IMR-90 (cell line): Measurements from ENCODE around the gene CDX1. TPM values are rescaled to one million over a fixed set of nuclear protein-coding genes. Genes with fewer than 3 reads are reported as not detected.

ENCODE experiments used
- ATAC-seq: fragments of 200-7000 bp; cut with Tn5 transposase; 2 replicates; pipeline ENCODE4 v1.9.1; 2020; ENCODE audit warnings: low read depth, mild to moderate bottlenecking, moderate library complexity
- BruUV-seq: library from RNA; stranded (reverse); fragments of 400-500 nt; replicated peaks from 2 replicates; lab custom pipeline; 2021; lab: Mats Ljungman, UMichigan
- CTCF ChIA-PET: fragments of 300-600 bp; formaldehyde crosslinking; extraction: SDS; loops from one replicate; lab custom pipeline; 2021; ENCODE audit warnings: antibody characterized with exemption; lab: Yijun Ruan, JAX
- POLR2A ChIA-PET: fragments of 300-600 bp; sonication (Branson Sonifier 250); formaldehyde crosslinking; loops from one replicate; lab custom pipeline; 2022; ENCODE audit warnings: antibody characterized with exemption; ENCODE audit not compliant: unreplicated experiment; lab: Charles Lee
- DNase-seq: peaks from one replicate; pipeline ENCODE4 v3.0.0; 2013
- H2AFZ ChIP-seq: replicated peaks from 2 replicates; pipeline ENCODE3; 2013; ENCODE audit warnings: low read length, mild to moderate bottlenecking; ENCODE audit not compliant: poor library complexity
- H2AK5ac ChIP-seq: 2 replicates; pipeline ENCODE4 v1.6.1; 2013; ENCODE audit warnings: low read depth, low read length, inconsistent platforms
- H2AK9ac ChIP-seq: replicated peaks from 2 replicates; pipeline ENCODE3; 2013; ENCODE audit warnings: mild to moderate bottlenecking, low read depth, low read length, moderate library complexity; ENCODE audit not compliant: poor library complexity
- H2BK120ac ChIP-seq: 2 replicates; pipeline ENCODE4 v1.6.1; 2013; ENCODE audit warnings: low read depth, low read length, inconsistent platforms
- H2BK15ac ChIP-seq: 3 replicates; pipeline ENCODE4 v1.6.1; 2013; ENCODE audit warnings: low read depth, low read length, inconsistent platforms
- H2BK20ac ChIP-seq: 2 replicates; pipeline ENCODE4 v1.6.1; 2013; ENCODE audit warnings: low read depth, mild to moderate bottlenecking, inconsistent platforms, low read length, moderate library complexity
- H2BK5ac ChIP-seq: 2 replicates; pipeline ENCODE4 v1.6.1; 2013; ENCODE audit warnings: mild to moderate bottlenecking, low read depth, low read length, inconsistent platforms; ENCODE audit not compliant: poor library complexity, severe bottlenecking
- H3K14ac ChIP-seq: replicated peaks from 2 replicates; pipeline ENCODE4 v1.6.1; 2013; ENCODE audit warnings: low read depth, low read length, inconsistent platforms
- H3K18ac ChIP-seq: 2 replicates; pipeline ENCODE4 v1.6.1; 2013; ENCODE audit warnings: low read depth, low read length, control low read depth
- H3K23ac ChIP-seq: 2 replicates; pipeline ENCODE4 v1.6.1; 2013; ENCODE audit warnings: low read depth, low read length, inconsistent platforms
- H3K27ac ChIP-seq: 2 replicates; pipeline ENCODE4 v1.5.1; 2013; ENCODE audit warnings: mild to moderate bottlenecking, control low read depth, low read length; ENCODE audit not compliant: insufficient read depth
- H3K27me3 ChIP-seq: 2 replicates; pipeline ENCODE4 v1.6.1; 2013; ENCODE audit warnings: low read length; ENCODE audit not compliant: control insufficient read depth, insufficient read depth
- H3K36me3 ChIP-seq: 2 replicates; pipeline ENCODE4 v1.6.1; 2013; ENCODE audit warnings: low read length, mixed read lengths; ENCODE audit not compliant: control insufficient read depth, insufficient read depth
- H3K4ac ChIP-seq: 2 replicates; pipeline ENCODE4 v1.6.1; 2013; ENCODE audit warnings: low read depth, low read length, inconsistent platforms
- H3K4me1 ChIP-seq: 2 replicates; pipeline ENCODE4 v1.6.1; 2013; ENCODE audit warnings: low read length, mixed read lengths; ENCODE audit not compliant: control insufficient read depth, insufficient read depth
- H3K4me2 ChIP-seq: 2 replicates; pipeline ENCODE4 v1.6.1; 2013; ENCODE audit warnings: low read depth, mild to moderate bottlenecking, control low read depth, low read length, moderate library complexity
- H3K4me3 ChIP-seq: 2 replicates; pipeline ENCODE4 v1.5.1; 2013; ENCODE audit warnings: low read depth, mild to moderate bottlenecking, control low read depth, low read length, moderate library complexity; ENCODE audit not compliant: insufficient read depth
- H3K56ac ChIP-seq: 2 replicates; pipeline ENCODE4 v1.6.1; 2013; ENCODE audit warnings: low read length, inconsistent platforms; ENCODE audit not compliant: insufficient read depth; ENCODE audit errors: extremely low read depth
- H3K79me1 ChIP-seq, 2 experiments: 2 replicates each; pipeline ENCODE4 v1.6.1; 2013; ENCODE audit warnings: low read length in 2 of 2, inconsistent platforms in 1 of 2, low read depth in 1 of 2
- H3K9ac ChIP-seq: 2 replicates; pipeline ENCODE4 v1.6.1; 2013; ENCODE audit warnings: low read depth, low read length, control low read depth
- H3K9me1 ChIP-seq: 2 replicates; pipeline ENCODE4 v1.6.1; 2013; ENCODE audit warnings: low read length, inconsistent platforms; ENCODE audit not compliant: insufficient read depth
- H3K9me3 ChIP-seq: 2 replicates; pipeline ENCODE4 v1.6.1; 2013; ENCODE audit warnings: low read length; ENCODE audit not compliant: control insufficient read depth, insufficient read depth
- H4K20me1 ChIP-seq: 2 replicates; pipeline ENCODE4 v1.6.1; 2013; ENCODE audit warnings: low read length, inconsistent platforms; ENCODE audit not compliant: insufficient read depth
- H4K5ac ChIP-seq: 2 replicates; pipeline ENCODE4 v1.6.1; 2013; ENCODE audit warnings: mild to moderate bottlenecking, low read depth, low read length, control low read depth
- H4K8ac ChIP-seq, 2 experiments: 2 replicates each; pipeline ENCODE4 v1.6.1; 2013; ENCODE audit warnings: low read depth in 2 of 2, low read length in 2 of 2, control low read depth in 1 of 2, inconsistent platforms in 1 of 2
- H4K91ac ChIP-seq: 2 replicates; pipeline ENCODE4 v1.6.1; 2013; ENCODE audit warnings: low read depth, low read length, inconsistent platforms; ENCODE audit not compliant: insufficient read depth
- NFE2L2 ChIP-seq: fragments of 150-350 bp; IDR thresholded peaks from 2 replicates; pipeline ENCODE4 v1.6.1; 2016; ENCODE audit warnings: low read depth, mild to moderate bottlenecking, low read length
- POLR2A ChIP-seq: IDR thresholded peaks from 2 replicates; pipeline ENCODE4 v1.6.1; 2012; ENCODE audit warnings: mild to moderate bottlenecking, low read depth, low read length
- RFX5 ChIP-seq: IDR thresholded peaks from 2 replicates; pipeline ENCODE4 v1.8.0; 2012; ENCODE audit warnings: low read depth, mild to moderate bottlenecking, low read length, moderate library complexity
- WGBS, 2 experiments: methylation state at CpG; one replicate each; pipeline versions ENCODE4 v1.1.5 to v1.1.7; 2013; ENCODE audit warnings: missing lambda C conversion rate in 2 of 2; ENCODE audit not compliant: insufficient read length in 1 of 2; ENCODE audit errors: extremely low coverage in 2 of 2; 5-methylcytosine and 5-hydroxymethylcytosine counted together
- dilution Hi-C: fragments of 300-500 bp; cut with HindIII; formaldehyde crosslinking; loops from one replicate; pipeline ENCODE4 v1.14.3; 2018; ENCODE audit warnings: low sequenced_read_pairs; ENCODE audit not compliant: unreplicated experiment
- in situ Hi-C: fragments of 300-500 bp; cut with MboI; formaldehyde crosslinking; loops from 3 replicates; pipeline ENCODE4 v1.14.3; 2019; ENCODE audit warnings: low sequenced_read_pairs, inconsistent platforms, mixed read lengths
- intact Hi-C: fragments of 100-400 bp; cut with micrococcal nuclease; formaldehyde crosslinking; loops from 2 replicates; pipeline ENCODE4 v1.10.0; 2022
- polyA plus RNA-seq, 3 experiments: library from polyadenylated mRNA; depleted of rRNA; stranded (reverse); fragments of >200 nt; gene quantifications; 2 replicates each; pipeline ENCODE4 v1.2.3, GENCODE V29; 2012; ENCODE audit warnings: low replicate concordance in 1 of 3
- total RNA-seq: library from RNA; depleted of rRNA; stranded (reverse); fragments of >200 nt; gene quantifications from 2 replicates; pipeline ENCODE4 v1.2.3, GENCODE V29; 2012

Gene CDX1
- total and polyA plus RNA-seq, 2 of the 4 experiments (the other 2 are of a cell fraction) = 0.18 to 0.24 TPM

DNA sequence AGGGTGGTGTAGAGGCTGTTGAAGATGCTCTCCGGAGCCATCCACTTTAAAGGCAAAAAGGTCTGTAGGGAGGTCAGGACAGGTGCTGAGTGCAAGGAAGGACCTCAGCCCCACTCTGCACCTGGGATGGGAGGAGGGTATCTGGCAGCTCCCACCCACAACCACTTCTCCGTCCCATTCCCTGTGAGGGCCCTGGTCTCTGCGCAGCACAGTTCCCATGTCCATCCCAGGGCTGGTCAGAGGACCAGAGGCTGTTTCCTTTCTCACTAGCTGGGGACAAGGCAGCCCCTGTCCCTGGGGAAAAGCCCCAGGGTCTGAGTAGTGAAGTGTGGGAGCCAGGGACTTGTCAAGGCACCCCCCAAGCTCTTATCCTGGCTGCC is 46.5 kb upstream of the CDX1 start:
- H3K27ac ChIP-seq = no peak overlapping the region
- no peak overlapping the region for H3K18ac ChIP-seq
- no peak overlapping the region for H3K4me3 ChIP-seq
- in situ Hi-C loops (no loop called here), intact Hi-C loops (no loop called here), dilution Hi-C loops (no loop called here)
- H2BK15ac ChIP-seq = no peak overlapping the region
- ChIA-PET POLR2A (no interaction called here), CTCF (no interaction called here)
- no peak overlapping the region for H2BK120ac ChIP-seq
- H4K20me1 ChIP-seq = no peaks in the 10 kb centered on the region
- no peaks in the 10 kb centered on the region for H3K9me3 ChIP-seq
- no peaks in the 10 kb centered on the region for H3K4me1 ChIP-seq
- H3K36me3 ChIP-seq = peaks cover 93% of the 10 kb centered on the region
- H4K5ac ChIP-seq = no peak overlapping the region
- no peak overlapping the region for H2AFZ ChIP-seq
- no peaks in the 10 kb centered on the region for H3K9me1 ChIP-seq
- H3K79me1 ChIP-seq = peaks cover 14 to 37% of the 10 kb centered on the region in 2 experiments; a peak in 3 of 4 replicates
- no peak overlapping the region for H2BK5ac ChIP-seq
- H3K27me3 ChIP-seq = no peaks in the 10 kb centered on the region
- no peak overlapping the region for H2AK5ac ChIP-seq
- no peak overlapping the region for H3K23ac ChIP-seq
- H3K14ac ChIP-seq = no peak overlapping the region
- TF ChIP-seq POLR2A = no peak
- no peak for TF ChIP-seq NFE2L2
- TF ChIP-seq RFX5 = no peak
- no peak overlapping the region for H3K4ac ChIP-seq
- no peak overlapping the region for H3K9ac ChIP-seq
- BruUV-seq = no TSS peak
- no peak for ATAC-seq
- H2AK9ac ChIP-seq = no peak overlapping the region
- WGBS, 2 experiments = 75% methylated on average over 1 of the region's 3 CpGs; no CpG with 5 or more reads in 1 of the 2 experiments
- DNase-seq = no peak
- no peak overlapping the region for H4K91ac ChIP-seq
- no peak overlapping the region for H4K8ac ChIP-seq
- no peak overlapping the region for H2BK20ac ChIP-seq
- no peak overlapping the region for H3K56ac ChIP-seq
- H3K4me2 ChIP-seq = no peak overlapping the region
